Stimulated activated CD4-positive, alpha-beta T cell treated with anti-CD3 and anti-CD28 coated beads, TNF-alpha, amount 100 ng/mL, for 24 hours (primary cell): Measurements from ENCODE around the gene CCDC88C.
"Not testable (repeated sequence)": the region's sequence is repeated elsewhere in the genome, so short reads cannot be mapped to it uniquely, and the experiment has no call there.

ENCODE experiments used
- DNase-seq, 3 experiments: peaks; one replicate each; pipeline ENCODE4 v3.0.0-alpha.2; 2020; ENCODE audit warnings: low read depth in 3 of 3

Gene CCDC88C

DNA sequence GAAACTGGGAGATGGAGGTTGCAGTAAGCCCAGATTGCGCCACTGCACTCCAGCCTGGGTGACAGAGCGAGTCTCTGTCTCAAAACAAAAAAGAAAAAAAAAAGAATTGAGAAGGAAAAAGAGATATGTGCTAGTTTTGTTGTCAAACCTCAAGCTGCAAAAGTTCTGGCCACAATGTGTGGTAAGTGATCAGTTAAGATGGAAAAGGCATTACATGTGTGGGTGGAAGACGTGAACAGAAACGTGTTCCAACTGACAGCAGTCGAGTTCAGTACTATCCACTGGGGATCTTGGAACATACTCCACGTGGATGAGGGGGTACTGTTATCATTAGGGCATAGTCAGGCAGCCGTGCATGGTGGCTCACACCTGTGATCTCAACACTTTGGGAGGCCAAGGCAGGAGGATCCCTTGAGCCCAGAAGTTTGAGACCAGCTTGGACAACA, 190.4 kb downstream of the CCDC88C start:
- DNase-seq: no peak

DNA sequence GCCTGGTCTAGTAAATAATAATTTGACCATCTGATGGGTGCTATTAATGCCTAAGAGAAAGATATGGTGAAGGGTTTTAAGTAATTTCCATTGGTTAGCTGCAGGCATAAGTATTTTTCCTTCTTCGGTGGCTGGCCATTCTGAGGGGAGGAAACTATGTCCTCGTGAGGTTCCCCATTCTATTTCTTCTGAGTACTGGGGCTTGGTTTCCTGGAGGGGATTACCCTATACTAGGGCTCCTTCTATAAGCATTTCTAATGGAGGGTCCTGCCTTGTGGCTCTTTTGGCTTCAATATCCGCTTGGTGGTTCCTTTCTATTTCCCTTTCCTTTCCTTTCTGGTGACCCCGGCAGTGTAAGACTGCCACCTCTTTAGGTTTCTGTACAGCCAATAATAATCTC, 191.3 kb downstream of the CCDC88C start:
- not testable (repeated sequence) for DNase-seq

GRCh38 chr14:91225025-91225424, 192.6 kb downstream of the CCDC88C start:
- no peak for DNase-seq

DNA sequence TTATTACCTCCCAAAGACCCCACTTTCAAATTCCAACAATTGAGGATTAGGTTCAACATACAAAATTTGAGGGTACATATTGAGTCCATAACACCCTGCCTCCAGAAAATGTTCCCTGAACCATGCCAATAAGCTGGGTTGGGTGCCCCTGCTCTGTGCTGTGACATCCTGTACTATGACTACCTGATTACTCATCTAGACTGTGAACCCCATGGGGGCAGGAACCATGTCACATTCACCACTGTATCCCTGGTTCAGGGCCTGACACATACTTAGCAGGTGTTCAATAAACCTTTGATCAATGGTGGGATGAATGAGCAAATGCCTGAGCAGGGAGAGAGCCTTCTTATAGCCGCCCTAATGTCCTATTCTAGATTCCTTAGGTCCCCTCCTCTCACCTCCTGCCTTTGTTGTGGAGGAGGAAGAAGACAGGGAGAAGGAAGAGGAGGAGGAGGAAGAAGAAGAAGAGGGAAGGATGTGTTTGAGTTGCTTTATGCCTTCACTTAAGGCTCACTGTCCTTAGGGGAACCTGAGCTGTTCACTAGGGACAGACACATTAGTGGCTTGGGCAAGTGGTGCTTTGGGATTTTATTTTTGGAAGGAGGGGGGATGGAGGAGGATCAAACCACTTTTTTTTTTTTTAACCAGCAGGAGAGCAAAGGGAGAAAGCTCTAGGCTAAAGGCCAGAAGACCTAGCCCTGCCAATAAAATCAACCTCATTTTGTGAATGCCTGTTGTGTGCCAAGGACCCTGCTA, 194.4 kb downstream of the CCDC88C start:
- DNase-seq: no peak
